Caco-2 (cell line): ENCODE measurements around the gene ITGB8. TPM values are rescaled to one million over a fixed set of nuclear protein-coding genes. Genes with fewer than 3 reads are reported as not detected.

Experiments used
- BruUV-seq: library from RNA; stranded (reverse); fragments of 400-500 nt; replicated peaks from 2 replicates; lab custom pipeline; 2021; lab: Mats Ljungman, UMichigan
- CTCF ChIA-PET: fragments of 300-600 bp; sonication (Branson Sonifier 250); formaldehyde crosslinking; loops from one replicate; lab custom pipeline; 2022; ENCODE audit warnings: antibody characterized with exemption; lab: Charles Lee
- POLR2A ChIA-PET: fragments of 300-600 bp; sonication (Branson Sonifier 250); formaldehyde crosslinking; loops from one replicate; lab custom pipeline; 2022; ENCODE audit warnings: antibody characterized with exemption; lab: Charles Lee
- DNase-seq, 2 experiments: peaks; one replicate each; pipeline versions ENCODE4 v3.0.0 to v3.0.0-alpha.2; 2020 to 2022
- H3K27me3 ChIP-seq: replicated peaks from 2 replicates; pipeline ENCODE4 v1.6.0; 2011; ENCODE audit warnings: low read length; ENCODE audit not compliant: control insufficient read depth, insufficient read depth
- H3K36me3 ChIP-seq: 2 replicates; pipeline ENCODE4 v1.5.1; 2011; ENCODE audit warnings: low read length; ENCODE audit not compliant: control insufficient read depth, insufficient read depth
- H3K4me1 ChIP-seq: fragments of 250-450 bp; sonication (Bioruptor Pico); 2 replicates; pipeline ENCODE4 v1.5.1; 2020; ENCODE audit warnings: mild to moderate bottlenecking
- H3K4me3 ChIP-seq: 2 replicates; pipeline ENCODE4 v1.5.1; 2011; ENCODE audit warnings: low read depth, mild to moderate bottlenecking, control low read depth, low read length
- H3K9me3 ChIP-seq: fragments of 250-450 bp; sonication (Bioruptor Pico); 2 replicates; pipeline ENCODE4 v1.5.1; 2020; ENCODE audit warnings: mild to moderate bottlenecking, moderate library complexity
- H3K27ac Mint-ChIP-seq: one replicate; pipeline ENCODE4 v1.8.0; 2022; ENCODE audit warnings: mixed read lengths; ENCODE audit not compliant: unreplicated experiment
- H3K27me3 Mint-ChIP-seq: one replicate; pipeline ENCODE4 v1.8.0; 2022; ENCODE audit warnings: mixed read lengths; ENCODE audit not compliant: insufficient read depth, unreplicated experiment
- H3K36me3 Mint-ChIP-seq: one replicate; pipeline ENCODE4 v1.8.0; 2022; ENCODE audit warnings: mild to moderate bottlenecking, mixed read lengths; ENCODE audit not compliant: insufficient read depth, unreplicated experiment
- H3K4me1 Mint-ChIP-seq: one replicate; pipeline ENCODE4 v1.8.0; 2022; ENCODE audit warnings: low read depth, mixed read lengths; ENCODE audit not compliant: unreplicated experiment
- H3K4me3 Mint-ChIP-seq: one replicate; pipeline ENCODE4 v1.8.0; 2022; ENCODE audit warnings: mild to moderate bottlenecking, moderate library complexity, mixed read lengths; ENCODE audit not compliant: unreplicated experiment
- H3K9me3 Mint-ChIP-seq: one replicate; pipeline ENCODE4 v1.8.0; 2022; ENCODE audit warnings: mixed read lengths; ENCODE audit not compliant: unreplicated experiment
- CTCF ChIP-seq, 2 experiments: fragments of 200-600 bp in 1 of 2; IDR thresholded peaks; 1 replicate in 1 of 2; 2 replicates in 1 of 2; pipeline versions ENCODE4 v1.5.1 to v1.8.0; 2011 to 2022; ENCODE audit warnings: antibody characterized with exemption in 1 of 2, control low read depth in 1 of 2, inconsistent platforms in 1 of 2, low read depth in 1 of 2, low read length in 1 of 2, mild to moderate bottlenecking in 1 of 2, moderate library complexity in 1 of 2; ENCODE audit not compliant: insufficient read depth in 1 of 2, severe bottlenecking in 1 of 2, unreplicated experiment in 1 of 2
- intact Hi-C: fragments of 100-400 bp; cut with micrococcal nuclease; formaldehyde crosslinking; loops from one replicate; pipeline ENCODE4 v1.10.0; 2022; ENCODE audit not compliant: unreplicated experiment
- total RNA-seq: library from RNA; stranded (reverse); gene quantifications from 2 replicates; pipeline ENCODE4 v1.2.3, GENCODE V29; 2022

ITGB8 gene
- total RNA-seq, 1 experiment from 2014 or later, result 3.2 TPM

DNA sequence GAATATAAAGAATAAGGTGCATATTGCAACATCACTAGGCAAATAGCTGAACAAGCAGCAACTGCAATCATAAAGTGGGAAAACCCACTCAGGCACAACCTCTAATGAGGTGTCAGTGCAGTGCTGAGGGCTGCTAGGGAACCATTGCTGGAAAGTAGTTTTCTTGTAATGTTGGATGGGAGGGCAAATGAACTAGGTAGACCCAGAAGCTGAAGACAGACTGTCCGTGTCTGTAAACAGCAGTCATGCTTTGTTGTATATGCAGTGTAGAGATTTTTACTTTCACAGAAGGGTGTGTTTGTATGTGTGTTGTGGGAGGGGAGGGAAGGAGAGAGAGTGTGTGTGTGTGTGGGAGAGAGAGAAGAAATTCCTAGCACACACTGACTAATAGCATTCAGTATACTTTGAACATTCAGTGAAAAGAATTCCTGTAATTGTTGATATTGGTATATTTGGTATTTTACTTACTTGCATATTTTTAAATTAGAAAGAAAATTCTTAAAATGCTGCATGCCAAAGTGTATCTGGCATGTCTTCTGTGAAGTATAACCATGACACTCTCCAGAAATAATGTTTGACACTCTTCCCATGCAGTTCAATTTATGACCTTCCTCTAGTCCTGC is 28.8 kb downstream of the ITGB8 start:
- Mint-ChIP-seq H3K4me3 (no peak overlapping the region), H3K36me3 (no peaks in the 10 kb centered on the region), H3K9me3 (no peaks in the 10 kb centered on the region), H3K27ac (no peak overlapping the region), H3K4me1 (no peaks in the 10 kb centered on the region), H3K27me3 (no peaks in the 10 kb centered on the region)
- no TSS peak for BruUV-seq
- DNase-seq, result no peak
- H3K4me1 ChIP-seq, result no peaks in the 10 kb centered on the region
- ChIA-PET CTCF (no interaction called here), POLR2A (no interaction called here)
- H3K36me3 ChIP-seq, result no peaks in the 10 kb centered on the region
- TF ChIP-seq CTCF (IDR thresholded peaks at IDR 0.05; ENCODE audit: insufficient read depth in 1 of 2, low read depth in 1 of 2, low read length in 1 of 2, severe bottlenecking in 1 of 2, unreplicated experiment in 1 of 2), result no peak
- no peaks in the 10 kb centered on the region for H3K27me3 ChIP-seq
- no peak overlapping the region for H3K4me3 ChIP-seq
- intact Hi-C loops, result no loop called here
- no peaks in the 10 kb centered on the region for H3K9me3 ChIP-seq

- no peak for TF ChIP-seq CTCF (IDR thresholded peaks at IDR 0.05; ENCODE audit: insufficient read depth in 1 of 2, low read depth in 1 of 2, low read length in 1 of 2, severe bottlenecking in 1 of 2, unreplicated experiment in 1 of 2)
- no peaks in the 10 kb centered on the region for H3K36me3 ChIP-seq
- H3K27ac Mint-ChIP-seq, result no peak overlapping the region
- DNase-seq, result no peak
- H3K27me3 ChIP-seq, result no peaks in the 10 kb centered on the region
- intact Hi-C loops, result no loop called here
- no peaks in the 10 kb centered on the region for H3K9me3 Mint-ChIP-seq
- H3K4me1 ChIP-seq, result no peaks in the 10 kb centered on the region
- no peaks in the 10 kb centered on the region for H3K9me3 ChIP-seq
- BruUV-seq, result no TSS peak
- no peaks in the 10 kb centered on the region for H3K4me1 Mint-ChIP-seq
- H3K36me3 Mint-ChIP-seq, result no peaks in the 10 kb centered on the region
- ChIA-PET CTCF (no interaction called here), POLR2A (no interaction called here)
- no peak overlapping the region for H3K4me3 Mint-ChIP-seq
- no peaks in the 10 kb centered on the region for H3K27me3 Mint-ChIP-seq
- no peak overlapping the region for H3K4me3 ChIP-seq
Measured at GRCh38 chr7:20362574-20363253, 32.0 kb downstream of the ITGB8 start.

DNA sequence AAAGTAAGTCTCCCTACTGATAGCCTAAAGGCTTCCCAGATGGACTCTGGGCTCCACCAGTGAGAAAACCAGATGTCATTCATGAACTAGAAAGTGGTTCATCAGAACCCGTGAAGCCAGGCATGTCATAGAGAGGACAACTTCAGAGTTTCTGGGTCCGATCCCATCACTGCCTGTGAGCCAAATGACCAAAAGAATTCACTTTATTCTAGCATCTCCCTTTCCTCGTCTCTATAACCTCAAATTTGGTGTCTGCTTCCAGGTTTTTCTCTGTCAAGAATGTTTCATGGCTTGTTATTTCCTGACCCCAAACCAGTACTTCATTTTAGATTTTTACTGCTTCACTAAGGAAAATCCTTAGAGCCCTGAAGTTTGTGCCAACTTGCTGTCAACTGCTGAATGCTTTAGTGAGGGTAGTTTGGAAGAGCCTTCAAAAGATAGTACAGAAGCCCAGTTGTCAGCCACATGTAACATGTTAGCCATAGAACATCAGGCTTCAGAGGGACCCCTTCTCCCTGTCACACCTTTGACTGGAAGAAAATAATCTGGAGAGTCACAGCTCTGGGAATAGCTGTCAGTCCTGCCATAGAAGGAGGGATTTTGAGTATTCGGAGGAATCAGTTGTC is 34.0 kb downstream of the ITGB8 start:
- H3K27me3 Mint-ChIP-seq, result no peaks in the 10 kb centered on the region
- H3K4me1 Mint-ChIP-seq, result no peaks in the 10 kb centered on the region
- CTCF ChIA-PET, result no interaction called here
- no TSS peak for BruUV-seq
- TF ChIP-seq CTCF (IDR thresholded peaks at IDR 0.05; ENCODE audit: insufficient read depth in 1 of 2, low read depth in 1 of 2, low read length in 1 of 2, severe bottlenecking in 1 of 2, unreplicated experiment in 1 of 2), result no peak
- H3K27me3 ChIP-seq, result no peaks in the 10 kb centered on the region
- no peak for DNase-seq
- H3K36me3 ChIP-seq, result no peaks in the 10 kb centered on the region
- H3K4me3 Mint-ChIP-seq, result no peak overlapping the region
- intact Hi-C loops, result no loop called here
- H3K27ac Mint-ChIP-seq, result no peak overlapping the region
- no peaks in the 10 kb centered on the region for H3K9me3 Mint-ChIP-seq
- peaks cover 4% of the 10 kb centered on the region for H3K36me3 Mint-ChIP-seq
- no peak overlapping the region for H3K4me3 ChIP-seq
- no peaks in the 10 kb centered on the region for H3K9me3 ChIP-seq
- no peaks in the 10 kb centered on the region for H3K4me1 ChIP-seq
- POLR2A ChIA-PET, result no interaction called here
